GM18502 (cell line): Measurements from ENCODE around the gene FAM131A.

Source experiments
- ATAC-seq: cut with Tn5 transposase; IDR thresholded peaks from one replicate; pipeline ENCODE4 v1.9.1; 2021; ENCODE audit warnings: mild to moderate bottlenecking; ENCODE audit not compliant: unreplicated experiment, poor library complexity

The FAM131A gene

GRCh38 chr3:184315871-184316661 lies 21.3 kb upstream of the FAM131A start:
- no peak for ATAC-seq

GRCh38 chr3:184316792-184317191 lies 20.6 kb upstream of the FAM131A start:
- no peak for ATAC-seq

GRCh38 chr3:184317201-184317600 lies 20.2 kb upstream of the FAM131A start:
- no peak for ATAC-seq

GRCh38 chr3:184320104-184320445 lies 17.3 kb upstream of the FAM131A start:
- no peak for ATAC-seq

- no peak for ATAC-seq
Observed at GRCh38 chr3:184321666-184322065, 15.7 kb upstream of the FAM131A start.

GRCh38 chr3:184322731-184323487 lies 14.5 kb upstream of the FAM131A start:
- no peak for ATAC-seq

- ATAC-seq = no peak
Observed at GRCh38 chr3:184323696-184324095, 13.7 kb upstream of the FAM131A start.

- ATAC-seq = no peak
Observed at GRCh38 chr3:184325269-184325668, 12.1 kb upstream of the FAM131A start.

GRCh38 chr3:184325715-184326369 lies 11.6 kb upstream of the FAM131A start:
- no peak for ATAC-seq

- ATAC-seq = no peak
Observed at GRCh38 chr3:184327171-184327570, 10.2 kb upstream of the FAM131A start.

GRCh38 chr3:184328516-184328915 lies 8.9 kb upstream of the FAM131A start:
- no peak for ATAC-seq

GRCh38 chr3:184332370-184333090 lies 4.9 kb upstream of the FAM131A start:
- ATAC-seq = no peak

GRCh38 chr3:184333190-184333589 lies 4.2 kb upstream of the FAM131A start:
- ATAC-seq = no peak

- no peak for ATAC-seq
Observed at GRCh38 chr3:184333700-184334099, 3.7 kb upstream of the FAM131A start.

- no peak for ATAC-seq
Observed at GRCh38 chr3:184334470-184335158, 2.8 kb upstream of the FAM131A start.

GRCh38 chr3:184335291-184335660 lies 2.1 kb upstream of the FAM131A start:
- ATAC-seq = no peak

- ATAC-seq = peak; percentile 74
Observed at GRCh38 chr3:184335661-184336546, 1.5 kb upstream of the FAM131A start.

GRCh38 chr3:184336547-184337398 lies 627 bp upstream of the FAM131A start:
- no peak for ATAC-seq
